Measurements from ENCODE around the gene PKHD1. TPM values are rescaled to one million over a fixed set of nuclear protein-coding genes. Genes with fewer than 3 reads are reported as not detected.

PKHD1 gene
- total RNA-seq, 1 experiment from 2014 or later: 0.09 TPM

DNA sequence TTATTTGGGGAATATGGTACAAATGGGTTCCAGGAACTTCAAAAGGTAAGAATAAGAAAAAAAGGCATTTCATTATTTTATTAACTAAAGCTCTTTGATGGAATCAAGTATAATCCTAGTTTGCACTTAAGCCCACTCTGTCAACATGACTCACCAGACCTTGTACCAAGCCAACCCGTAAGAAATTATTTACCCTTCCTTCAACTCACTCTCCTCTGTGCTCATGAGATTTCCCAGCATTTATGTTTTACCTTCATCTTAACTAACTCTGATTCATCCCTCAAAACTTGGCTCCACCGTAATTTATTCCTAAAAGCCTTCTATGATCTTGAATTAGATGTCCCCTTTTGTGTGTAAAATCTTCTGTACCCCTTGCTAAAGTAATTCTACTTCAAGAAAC, 308.7 kb downstream of the PKHD1 start:
- Histone ChIP-seq H2BK120ac (ENCODE audit: low read depth, low read length, poor library complexity, severe bottlenecking) (no peak overlapping the region), H3K56ac (ENCODE audit: insufficient read length, low read depth, low read length) (no peak overlapping the region), H3K79me1 (ENCODE audit: insufficient read depth, low read depth, low read length, poor library complexity, severe bottlenecking) (no peaks in the 10 kb centered on the region), H3K23me2 (ENCODE audit: insufficient read length, low read depth, low read length, poor library complexity, severe bottlenecking) (no peaks in the 10 kb centered on the region), H4K8ac (replicated peaks; ENCODE audit: insufficient read length, low read depth, low read length) (no peak overlapping the region), H3K9ac (ENCODE audit: extremely low read depth, insufficient read length, low read length) (no peak overlapping the region), H3K4ac (ENCODE audit: low read depth, low read length) (no peak overlapping the region), H2BK5ac (ENCODE audit: insufficient read length, low read length) (no peak overlapping the region), H3K27me3 (ENCODE audit: insufficient read depth, low read length) (no peaks in the 10 kb centered on the region), H3K79me2 (ENCODE audit: insufficient read depth, low read length) (no peaks in the 10 kb centered on the region), H3T11ph (ENCODE audit: low read length) (no peak overlapping the region), H2AFZ (ENCODE audit: low read length) (no peak overlapping the region), H3K4me2 (ENCODE audit: insufficient read depth, insufficient read length, low read length) (no peak overlapping the region), H3K18ac (ENCODE audit: insufficient read length, low read depth, low read length) (no peak overlapping the region), H3K23ac (ENCODE audit: insufficient read length, low read depth, low read length) (no peak overlapping the region), H2BK12ac (ENCODE audit: insufficient read length, low read depth, low read length) (no peak overlapping the region), H2BK15ac (ENCODE audit: low read depth, low read length) (no peak overlapping the region), H2BK20ac (ENCODE audit: low read depth, low read length, poor library complexity, severe bottlenecking) (no peak overlapping the region), H4K20me1 (ENCODE audit: control insufficient read depth, insufficient read depth, insufficient read length) (no peaks in the 10 kb centered on the region), H3K14ac (ENCODE audit: insufficient read depth, low read length) (no peak overlapping the region), H3K27ac (ENCODE audit: insufficient read length, low read depth, low read length) (no peak overlapping the region), H4K5ac (ENCODE audit: insufficient read length, low read depth, low read length) (no peak overlapping the region), H3K9me3 (ENCODE audit: control insufficient read depth, low read depth, low read length) (no peaks in the 10 kb centered on the region), H3K4me1 (ENCODE audit: insufficient read depth, low read length) (no peaks in the 10 kb centered on the region), H2AK5ac (ENCODE audit: insufficient read length, low read length) (no peak overlapping the region), H4K91ac (ENCODE audit: insufficient read length, low read depth, low read length) (no peak overlapping the region)
- Mint-ChIP-seq H3K27me3 (ENCODE audit: low read depth) (no peaks in the 10 kb centered on the region), H3K9me3 (no peaks in the 10 kb centered on the region), H3K4me1 (no peaks in the 10 kb centered on the region), H3K27ac (no peak overlapping the region), H3K36me3 (ENCODE audit: insufficient read depth in 1 of 3, low read depth in 3 of 3) (no peaks in the 10 kb centered on the region), H3K4me3 (no peak overlapping the region)
- no CpG with 5 or more reads among the region's 2 CpGs for WGBS (ENCODE audit: extremely low coverage, insufficient read length, low lambda C conversion rate)
- DNase-seq: no peak
- no peak for TF ChIP-seq CTCF (conservative IDR thresholded peaks at IDR 0.05)
